Stimulated activated CD4-positive, alpha-beta T cell treated with anti-CD3 and anti-CD28 coated beads, Interleukin-2, amount 100 ng/mL, for 48 hours (primary cell): Measurements from ENCODE around the gene DCAF7.

ENCODE experiments used
- DNase-seq, 2 donors: peaks; one replicate each; pipeline ENCODE4 v3.0.0-alpha.2; 2020

Gene DCAF7

GRCh38 chr17:63549946-63550816 lies at the start of gene DCAF7:
Gene DCAF7, plus strand, starts transcription at chr17:63550477. Its CDS starts 201 bp downstream, at chr17:63550678.
- peak; percentile 99 for DNase-seq

GRCh38 chr17:63500543-63501390 lies 49.5 kb upstream of the DCAF7 start:
- no peak for DNase-seq

GRCh38 chr17:63503341-63503705 lies 47.0 kb upstream of the DCAF7 start:
- no peak for DNase-seq

GRCh38 chr17:63504261-63504660 lies 46.0 kb upstream of the DCAF7 start:
- no peak for DNase-seq

GRCh38 chr17:63505341-63505740 lies 44.9 kb upstream of the DCAF7 start:
- no peak for DNase-seq

GRCh38 chr17:63506627-63507026 lies 43.6 kb upstream of the DCAF7 start:
- no peak for DNase-seq

- no peak for DNase-seq
Measured at GRCh38 chr17:63511331-63511730, 38.9 kb upstream of the DCAF7 start.

- no peak for DNase-seq
Measured at GRCh38 chr17:63512388-63512787, 37.9 kb upstream of the DCAF7 start.

- DNase-seq, result no peak
Measured at GRCh38 chr17:63512896-63513644, 37.2 kb upstream of the DCAF7 start.

GRCh38 chr17:63514477-63514876 lies 35.8 kb upstream of the DCAF7 start:
- DNase-seq, result no peak

GRCh38 chr17:63514974-63515373 lies 35.3 kb upstream of the DCAF7 start:
- DNase-seq, result no peak

GRCh38 chr17:63515426-63515825 lies 34.9 kb upstream of the DCAF7 start:
- no peak for DNase-seq

- peak; percentile 18 to 35 for DNase-seq
Measured at GRCh38 chr17:63516910-63517824, 33.1 kb upstream of the DCAF7 start.

- DNase-seq, result no peak
Measured at GRCh38 chr17:63517825-63518534, 32.3 kb upstream of the DCAF7 start.

GRCh38 chr17:63519116-63519881 lies 31.0 kb upstream of the DCAF7 start:
- DNase-seq, result no peak

- no peak for DNase-seq
Measured at GRCh38 chr17:63519972-63520882, 30.1 kb upstream of the DCAF7 start.

- DNase-seq, result no peak
Measured at GRCh38 chr17:63523253-63523855, 26.9 kb upstream of the DCAF7 start, which contains the start of gene KCNH6. Gene KCNH6, plus strand, starts transcription at chr17:63523358. Its CDS starts 56 bp downstream, at chr17:63523414.

- no peak for DNase-seq
Measured at GRCh38 chr17:63524051-63524450, 26.2 kb upstream of the DCAF7 start.
